ENCODE data around the gene KDM4B.
A peak's percentile ranks its signal among the peaks of the same experiment; 100 is the strongest.
"Not testable (repeated sequence)": the region's sequence is repeated elsewhere in the genome, so short reads cannot be mapped to it uniquely, and the experiment has no call there.

The KDM4B gene

GRCh38 chr19:4933528-4933927, 35.4 kb upstream of the KDM4B start:
- DNase-seq (ENCODE audit: insufficient read length, low spot score), result no peak
- TF ChIP-seq, protein P1, sequence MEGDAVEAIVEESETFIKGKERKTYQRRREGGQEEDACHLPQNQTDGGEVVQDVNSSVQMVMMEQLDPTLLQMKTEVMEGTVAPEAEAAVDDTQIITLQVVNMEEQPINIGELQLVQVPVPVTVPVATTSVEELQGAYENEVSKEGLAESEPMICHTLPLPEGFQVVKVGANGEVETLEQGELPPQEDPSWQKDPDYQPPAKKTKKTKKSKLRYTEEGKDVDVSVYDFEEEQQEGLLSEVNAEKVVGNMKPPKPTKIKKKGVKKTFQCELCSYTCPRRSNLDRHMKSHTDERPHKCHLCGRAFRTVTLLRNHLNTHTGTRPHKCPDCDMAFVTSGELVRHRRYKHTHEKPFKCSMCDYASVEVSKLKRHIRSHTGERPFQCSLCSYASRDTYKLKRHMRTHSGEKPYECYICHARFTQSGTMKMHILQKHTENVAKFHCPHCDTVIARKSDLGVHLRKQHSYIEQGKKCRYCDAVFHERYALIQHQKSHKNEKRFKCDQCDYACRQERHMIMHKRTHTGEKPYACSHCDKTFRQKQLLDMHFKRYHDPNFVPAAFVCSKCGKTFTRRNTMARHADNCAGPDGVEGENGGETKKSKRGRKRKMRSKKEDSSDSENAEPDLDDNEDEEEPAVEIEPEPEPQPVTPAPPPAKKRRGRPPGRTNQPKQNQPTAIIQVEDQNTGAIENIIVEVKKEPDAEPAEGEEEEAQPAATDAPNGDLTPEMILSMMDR (IDR thresholded peaks at IDR 0.05; ENCODE audit: insufficient read depth, missing control alignments), result no peak
- FAIRE-seq, result no peak

DNA sequence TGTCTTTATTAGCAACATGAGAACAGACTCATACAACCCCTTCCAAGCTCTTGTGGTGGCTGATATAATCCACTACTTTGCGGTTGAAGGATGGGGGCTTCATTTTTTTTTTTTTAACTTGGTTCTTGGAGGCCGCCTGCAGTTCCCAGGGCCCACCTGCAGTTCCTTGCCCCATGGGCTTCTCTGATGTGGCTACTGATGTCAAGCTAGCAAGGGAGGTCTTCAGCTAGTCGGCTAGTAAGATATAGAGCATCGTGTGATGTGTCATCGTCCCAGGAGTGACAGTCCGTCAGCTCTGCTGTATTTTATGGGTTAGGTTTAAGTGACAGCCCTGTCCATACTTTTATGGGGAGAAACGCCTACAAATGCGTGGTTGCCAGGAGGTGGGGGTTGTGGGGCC, 33.5 kb upstream of the KDM4B start:
- no peak for DNase-seq (ENCODE audit: insufficient read length, low spot score)
- TF ChIP-seq, protein P1 (IDR thresholded peaks at IDR 0.05; ENCODE audit: insufficient read depth, missing control alignments), result no peak
- FAIRE-seq, result no peak

- no peak for DNase-seq (ENCODE audit: insufficient read length, low spot score)
- TF ChIP-seq, protein P1 (IDR thresholded peaks at IDR 0.05; ENCODE audit: insufficient read depth, missing control alignments), result no peak
- FAIRE-seq, result no peak
These were observed 31.9 kb upstream of the KDM4B start for GRCh38 chr19:4937060-4937459.

- FAIRE-seq, result not testable (repeated sequence)
These were observed 30.5 kb upstream of the KDM4B start for GRCh38 chr19:4938461-4938860.

DNA sequence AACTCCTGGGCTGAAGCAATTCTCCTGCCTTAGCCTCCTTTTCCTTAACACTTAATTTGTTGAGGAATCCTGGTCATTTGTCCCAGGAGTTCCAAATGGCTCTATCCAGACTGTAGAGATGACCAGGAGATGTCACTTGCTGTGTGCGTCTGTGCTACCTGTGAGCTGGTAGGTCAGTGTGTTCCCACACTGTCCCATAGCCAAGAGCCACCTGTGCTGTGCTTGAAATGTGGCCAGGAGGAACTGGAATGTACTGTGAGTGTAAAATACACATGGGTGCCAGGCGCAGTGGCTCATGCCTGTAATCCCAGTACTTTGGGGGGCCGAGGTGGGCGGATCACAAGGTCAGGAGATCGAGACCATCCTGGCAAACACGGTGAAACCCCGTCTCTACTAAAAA, 29.4 kb upstream of the KDM4B start:
- DNase-seq (ENCODE audit: insufficient read length, low spot score) (no peak), FAIRE-seq (no peak)
- TF ChIP-seq, protein P1 (IDR thresholded peaks at IDR 0.05; ENCODE audit: insufficient read depth, missing control alignments), result no peak

More at GRCh38 chr19:4938461-4938860, 30.5 kb upstream of the KDM4B start:
- not testable (repeated sequence) for DNase-seq (ENCODE audit: insufficient read length, low spot score)

- FAIRE-seq; DNase-seq (ENCODE audit: insufficient read length, low spot score): not testable (repeated sequence)
These were observed 27.2 kb upstream of the KDM4B start for GRCh38 chr19:4941638-4942169.

- not testable (repeated sequence) for FAIRE-seq
These were observed 18.3 kb upstream of the KDM4B start for GRCh38 chr19:4950650-4951049.

DNA sequence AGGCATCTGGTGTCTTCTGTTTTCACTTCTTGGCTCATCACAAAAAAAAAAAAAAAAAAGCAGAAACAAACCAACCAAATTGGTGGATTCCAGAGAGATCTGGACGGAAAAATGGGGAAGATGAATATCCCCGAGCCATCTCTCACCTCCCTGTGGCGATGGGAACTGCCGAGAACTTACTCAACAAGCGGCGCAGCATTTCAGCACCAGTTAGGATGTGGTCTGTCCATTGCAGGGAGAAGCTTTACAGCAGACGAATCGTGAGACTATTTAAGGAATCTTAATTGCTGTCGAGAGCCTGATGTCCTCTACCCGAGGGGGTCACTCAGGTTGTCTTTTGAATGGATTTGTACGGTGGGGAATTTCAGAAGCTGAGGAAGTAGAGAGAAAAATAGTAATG, 17.3 kb upstream of the KDM4B start:
- DNase-seq (ENCODE audit: insufficient read length, low spot score), result no peak
- TF ChIP-seq, protein P1 (IDR thresholded peaks at IDR 0.05; ENCODE audit: insufficient read depth, missing control alignments), result no peak
- FAIRE-seq, result no peak

More at GRCh38 chr19:4950650-4951049, 18.3 kb upstream of the KDM4B start:
- not testable (repeated sequence) for DNase-seq (ENCODE audit: insufficient read length, low spot score)

DNA sequence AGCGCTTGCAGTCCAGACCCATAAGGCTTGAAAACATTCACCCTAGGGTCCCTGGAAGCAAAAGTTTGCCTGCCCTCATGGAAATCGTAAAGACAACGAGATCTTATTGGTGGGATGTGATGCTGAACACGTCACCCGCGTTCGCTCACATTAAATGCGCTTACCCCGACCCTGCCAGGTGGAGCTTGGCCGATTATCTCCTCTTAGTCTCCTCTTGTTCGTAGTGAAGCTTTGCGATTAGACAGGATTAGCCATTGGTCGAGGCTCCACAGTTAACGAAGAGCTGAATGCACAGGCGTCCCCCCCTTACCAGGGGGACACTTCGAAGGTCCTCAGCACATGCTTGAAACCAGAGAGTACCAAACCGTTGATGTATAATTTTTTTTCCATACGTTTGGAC, 16.0 kb upstream of the KDM4B start:
- FAIRE-seq, result peak; percentile 96
- peak; percentile 73 for DNase-seq (ENCODE audit: insufficient read length, low spot score)
- TF ChIP-seq, protein P1 (IDR thresholded peaks at IDR 0.05; ENCODE audit: insufficient read depth, missing control alignments), result no peak

GRCh38 chr19:4954320-4955149, 14.4 kb upstream of the KDM4B start:
- FAIRE-seq; DNase-seq (ENCODE audit: insufficient read length, low spot score): not testable (repeated sequence)

Measured in D721Med (cell line).